ENCODE results near the gene COL13A1.

The COL13A1 gene

DNA sequence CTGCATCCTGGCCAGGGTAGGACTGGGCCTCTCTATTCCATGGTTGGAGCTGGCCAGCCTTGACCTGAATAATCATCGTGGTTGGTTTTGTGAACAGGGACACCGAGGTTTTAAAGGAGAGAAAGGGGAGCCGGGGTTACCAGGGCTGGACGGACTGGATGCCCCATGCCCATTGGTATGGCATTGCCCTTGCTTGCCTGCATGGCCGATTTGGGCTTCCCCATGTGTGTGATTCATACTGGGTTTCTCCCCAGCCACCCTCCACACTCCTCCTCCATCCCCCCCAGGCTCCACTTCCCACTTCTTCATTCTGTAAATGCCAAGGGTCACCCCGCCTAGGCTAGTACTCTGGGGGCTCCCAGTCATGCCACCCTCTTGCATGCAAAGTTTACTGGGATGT is 152.1 kb downstream of the COL13A1 start:
- H3K4me1 Mint-ChIP-seq = peaks cover 72 to 77% of the 10 kb centered on the region in 2 donors
- no peaks in the 10 kb centered on the region for H3K9me3 Mint-ChIP-seq
- H3K4me3 Mint-ChIP-seq = peak overlapping the region; percentile 49 to 68
- peak; percentile 71 for DNase-seq
- H3K27me3 Mint-ChIP-seq = peaks cover 5 to 7% of the 10 kb centered on the region in 2 donors
- peak; percentile 72 to 78 for ATAC-seq (replicated peaks)
- H3K36me3 Mint-ChIP-seq = peaks cover 0 to 9% of the 10 kb centered on the region in 2 donors
- peak overlapping the region; percentile 89 for H3K27ac Mint-ChIP-seq

DNA sequence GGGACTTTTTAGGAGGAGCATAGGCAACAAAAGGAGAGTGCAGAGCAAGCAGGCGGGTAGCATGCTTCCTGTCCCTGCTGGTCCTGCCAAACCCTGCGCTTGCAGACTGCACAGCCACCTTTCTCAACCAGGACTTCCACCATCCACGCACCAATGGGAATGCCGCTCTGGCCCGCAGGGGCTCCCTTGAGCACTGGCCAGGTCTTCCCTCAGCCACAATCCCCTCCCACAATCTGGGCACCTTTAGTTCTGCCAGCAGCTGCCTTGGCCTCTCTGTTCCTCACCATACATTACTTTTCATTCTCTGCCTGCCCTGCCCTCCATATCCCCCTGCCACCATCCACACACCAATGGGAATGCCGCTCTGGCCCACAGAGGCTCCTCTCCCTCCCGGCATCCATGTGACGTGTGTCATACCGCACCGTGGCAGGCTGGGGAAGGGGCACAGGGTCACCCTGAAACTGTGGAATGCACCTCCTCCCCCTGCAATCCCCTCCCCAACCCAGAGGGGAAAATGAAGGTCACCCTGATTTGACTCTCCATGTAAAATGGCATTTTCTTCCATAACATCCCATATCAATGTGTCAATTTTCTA is 153.6 kb downstream of the COL13A1 start:
- no peak for DNase-seq
- no peak for ATAC-seq (replicated peaks)

DNA sequence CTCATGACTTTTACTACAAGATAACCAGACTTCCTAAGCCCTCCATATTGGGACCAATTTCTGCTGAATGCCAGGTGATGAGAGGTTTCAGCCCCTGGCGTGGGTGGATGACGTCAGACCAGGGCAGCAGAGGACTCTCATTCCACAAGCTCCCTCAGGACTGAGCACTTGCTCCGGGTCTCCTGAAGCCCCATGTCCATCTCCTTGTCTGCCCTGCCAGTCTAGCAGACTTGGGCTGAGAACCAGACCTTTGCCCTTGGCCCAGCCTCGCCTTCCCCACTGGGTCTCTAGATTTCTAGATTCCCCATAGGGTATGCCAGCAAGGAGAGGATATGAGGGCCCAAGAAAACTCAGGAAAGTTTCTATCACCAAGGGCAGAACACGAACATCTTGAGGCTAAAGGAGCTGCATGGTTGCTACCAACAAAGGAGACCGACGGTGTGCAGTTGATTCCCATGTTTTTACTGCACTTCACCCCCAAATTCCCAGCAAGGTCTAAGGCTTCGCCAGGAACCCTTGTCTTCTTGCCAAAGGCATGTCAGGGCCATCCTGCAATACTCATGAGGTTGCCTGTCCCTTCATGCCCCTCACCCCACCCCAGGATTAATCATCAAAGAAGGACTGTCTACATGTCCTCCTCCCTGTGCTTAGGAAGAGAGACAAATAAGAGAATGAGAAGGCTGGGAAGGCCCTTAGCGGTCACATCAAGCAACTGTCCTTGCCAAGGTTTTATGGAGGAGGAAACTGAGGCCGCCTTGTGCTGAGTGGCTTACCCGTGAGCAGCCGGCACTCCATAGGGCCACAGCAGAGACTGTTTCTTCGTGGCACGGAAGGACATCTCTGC is 154.4 kb downstream of the COL13A1 start:
- DNase-seq (no peak), ATAC-seq (replicated peaks) (no peak)
- Mint-ChIP-seq H3K4me1 (peaks cover 73 to 85% of the 10 kb centered on the region in 2 donors), H3K9me3 (no peaks in the 10 kb centered on the region), H3K36me3 (peaks cover 0 to 9% of the 10 kb centered on the region in 2 donors), H3K27me3 (peaks cover 5 to 7% of the 10 kb centered on the region in 2 donors), H3K27ac (peak overlapping the region; percentile 49), H3K4me3 (no peak overlapping the region)

More for the DNA sequence above, 153.6 kb downstream of the COL13A1 start:
- H3K4me3 Mint-ChIP-seq = no peak overlapping the region
- H3K9me3 Mint-ChIP-seq = no peaks in the 10 kb centered on the region
- peaks cover 5 to 7% of the 10 kb centered on the region in 2 donors for H3K27me3 Mint-ChIP-seq
- peaks cover 0 to 9% of the 10 kb centered on the region in 2 donors for H3K36me3 Mint-ChIP-seq
- peaks cover 72 to 83% of the 10 kb centered on the region in 2 donors for H3K4me1 Mint-ChIP-seq
- peak overlapping the region; percentile 89 for H3K27ac Mint-ChIP-seq

- H3K4me1 Mint-ChIP-seq = peaks cover 70 to 85% of the 10 kb centered on the region in 2 donors
- ATAC-seq (replicated peaks) (no peak), DNase-seq (no peak)
- H3K27ac Mint-ChIP-seq = peak overlapping the region; percentile 47
- H3K27me3 Mint-ChIP-seq = peaks cover 5 to 7% of the 10 kb centered on the region in 2 donors
- H3K4me3 Mint-ChIP-seq = no peak overlapping the region
- H3K36me3 Mint-ChIP-seq = peaks cover 0 to 9% of the 10 kb centered on the region in 2 donors
- H3K9me3 Mint-ChIP-seq = no peaks in the 10 kb centered on the region
These were observed 155.1 kb downstream of the COL13A1 start for GRCh38 chr10:69956741-69957230.

GRCh38 chr10:69957241-69957885 is 155.7 kb downstream of the COL13A1 start:
- Mint-ChIP-seq H3K27me3 (peaks cover 5 to 7% of the 10 kb centered on the region in 2 donors), H3K9me3 (no peaks in the 10 kb centered on the region), H3K4me3 (no peak overlapping the region), H3K36me3 (peaks cover 0 to 9% of the 10 kb centered on the region in 2 donors), H3K4me1 (peaks cover 66 to 79% of the 10 kb centered on the region in 2 donors), H3K27ac (peak overlapping the region; percentile 22)
- ATAC-seq (replicated peaks) (peak in 1 of 2 donors; percentile 13), DNase-seq (no peak)

DNA sequence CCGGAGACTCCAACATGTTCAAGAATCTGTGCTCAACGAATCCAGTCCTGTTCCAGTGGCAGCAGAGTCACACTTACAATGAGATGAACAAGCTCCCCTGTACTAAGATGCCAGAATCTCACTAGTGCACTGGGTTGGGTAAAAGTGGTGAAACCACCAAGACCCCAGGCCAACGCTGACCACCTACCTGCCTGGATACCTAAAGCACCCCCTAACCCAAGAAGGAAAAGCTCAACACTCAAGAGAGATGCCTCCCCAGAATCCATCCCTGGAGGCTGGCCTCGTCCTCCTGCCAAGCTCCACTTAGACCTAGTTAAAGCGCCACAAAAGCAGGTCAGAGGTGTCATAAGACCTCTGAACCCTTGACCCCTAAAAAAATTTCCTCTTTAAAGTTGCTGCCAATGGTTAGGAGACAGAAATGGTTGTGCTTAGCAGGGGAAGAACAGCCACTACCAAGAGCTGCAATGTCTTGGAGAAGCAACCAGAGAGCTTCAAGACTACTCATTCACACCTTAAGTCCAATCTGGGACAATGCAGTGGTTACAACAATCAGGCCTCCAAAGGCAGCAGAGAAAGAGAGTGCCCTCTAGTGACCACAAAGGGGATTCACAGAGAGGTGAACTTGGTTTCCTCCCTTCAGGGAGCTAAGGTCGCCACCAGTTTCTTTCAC is 156.3 kb downstream of the COL13A1 start:
- Mint-ChIP-seq H3K9me3 (no peaks in the 10 kb centered on the region), H3K4me3 (no peak overlapping the region), H3K36me3 (peaks cover 0 to 9% of the 10 kb centered on the region in 2 donors), H3K4me1 (peaks cover 65 to 79% of the 10 kb centered on the region in 2 donors), H3K27ac (peak overlapping the region; percentile 75), H3K27me3 (peaks cover 7 to 9% of the 10 kb centered on the region in 2 donors)
- peak; percentile 32 for DNase-seq
- ATAC-seq (replicated peaks) = peak; percentile 31 to 42

DNA sequence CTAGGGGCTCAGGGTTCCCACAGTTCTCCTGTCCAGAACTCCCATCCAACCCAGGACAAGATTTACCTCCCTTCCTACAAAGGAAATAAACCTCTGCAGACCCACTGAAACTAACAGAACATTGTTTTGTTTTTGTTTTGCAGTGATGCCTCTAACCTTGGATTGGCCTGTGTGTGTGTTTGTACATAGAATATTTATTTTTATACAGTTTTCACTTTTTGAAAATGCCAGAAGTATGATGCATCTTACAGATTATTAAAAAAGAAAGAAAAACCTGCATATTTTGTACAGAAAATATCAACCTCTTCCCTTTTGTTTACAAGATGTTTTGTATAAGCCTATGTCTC is 156.8 kb downstream of the COL13A1 start:
- Mint-ChIP-seq H3K27ac (no peak overlapping the region), H3K36me3 (peaks cover 0 to 9% of the 10 kb centered on the region in 2 donors), H3K27me3 (peaks cover 7 to 9% of the 10 kb centered on the region in 2 donors), H3K4me3 (no peak overlapping the region), H3K4me1 (peaks cover 60 to 79% of the 10 kb centered on the region in 2 donors), H3K9me3 (no peaks in the 10 kb centered on the region)
- DNase-seq = no peak
- no peak for ATAC-seq (replicated peaks)

DNA sequence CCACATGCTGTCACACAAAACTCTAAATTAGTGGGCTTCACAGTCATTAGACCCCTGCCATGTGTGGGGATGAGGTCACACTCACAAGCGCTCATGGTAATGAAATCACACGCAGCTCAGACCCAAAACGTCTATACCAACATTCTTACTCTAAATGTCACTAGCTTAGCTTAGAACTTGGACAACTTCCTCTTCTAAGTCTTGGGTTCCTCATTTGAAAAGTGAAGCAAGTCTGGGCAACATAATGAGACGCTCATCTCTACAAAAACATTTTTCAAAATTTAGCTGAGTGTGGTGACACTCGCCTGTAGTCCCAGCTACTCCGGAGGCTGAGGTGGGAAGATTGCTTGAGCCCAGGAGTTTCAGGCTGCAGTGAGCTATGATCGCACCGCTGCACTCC is 158.2 kb downstream of the COL13A1 start:
- H3K4me3 Mint-ChIP-seq = peak overlapping the region; percentile 30 to 47
- peaks cover 0 to 9% of the 10 kb centered on the region in 2 donors for H3K36me3 Mint-ChIP-seq
- peaks cover 7 to 9% of the 10 kb centered on the region in 2 donors for H3K27me3 Mint-ChIP-seq
- ATAC-seq (replicated peaks) (peak; percentile 88 to 90), DNase-seq (peak; percentile 27)
- H3K4me1 Mint-ChIP-seq = peaks cover 47 to 69% of the 10 kb centered on the region in 2 donors
- H3K27ac Mint-ChIP-seq = peak overlapping the region; percentile 94
- H3K9me3 Mint-ChIP-seq = no peaks in the 10 kb centered on the region

- Mint-ChIP-seq H3K27ac (no peak overlapping the region), H3K4me1 (peaks cover 40 to 62% of the 10 kb centered on the region in 2 donors), H3K27me3 (peaks cover 3 to 9% of the 10 kb centered on the region in 2 donors), H3K4me3 (no peak overlapping the region), H3K9me3 (no peaks in the 10 kb centered on the region), H3K36me3 (peaks cover 0 to 6% of the 10 kb centered on the region in 2 donors)
- ATAC-seq (replicated peaks) (no peak), DNase-seq (no peak)
These were observed 158.9 kb downstream of the COL13A1 start for GRCh38 chr10:69960606-69960987.

GRCh38 chr10:69960988-69961880 is 159.5 kb downstream of the COL13A1 start:
- Mint-ChIP-seq H3K9me3 (no peaks in the 10 kb centered on the region), H3K27me3 (peaks cover 0 to 9% of the 10 kb centered on the region in 2 donors), H3K27ac (no peak overlapping the region), H3K36me3 (peaks cover 0 to 3% of the 10 kb centered on the region in 2 donors), H3K4me3 (no peak overlapping the region), H3K4me1 (peaks cover 35 to 58% of the 10 kb centered on the region in 2 donors)
- DNase-seq = no peak
- ATAC-seq (replicated peaks) = no peak

DNA sequence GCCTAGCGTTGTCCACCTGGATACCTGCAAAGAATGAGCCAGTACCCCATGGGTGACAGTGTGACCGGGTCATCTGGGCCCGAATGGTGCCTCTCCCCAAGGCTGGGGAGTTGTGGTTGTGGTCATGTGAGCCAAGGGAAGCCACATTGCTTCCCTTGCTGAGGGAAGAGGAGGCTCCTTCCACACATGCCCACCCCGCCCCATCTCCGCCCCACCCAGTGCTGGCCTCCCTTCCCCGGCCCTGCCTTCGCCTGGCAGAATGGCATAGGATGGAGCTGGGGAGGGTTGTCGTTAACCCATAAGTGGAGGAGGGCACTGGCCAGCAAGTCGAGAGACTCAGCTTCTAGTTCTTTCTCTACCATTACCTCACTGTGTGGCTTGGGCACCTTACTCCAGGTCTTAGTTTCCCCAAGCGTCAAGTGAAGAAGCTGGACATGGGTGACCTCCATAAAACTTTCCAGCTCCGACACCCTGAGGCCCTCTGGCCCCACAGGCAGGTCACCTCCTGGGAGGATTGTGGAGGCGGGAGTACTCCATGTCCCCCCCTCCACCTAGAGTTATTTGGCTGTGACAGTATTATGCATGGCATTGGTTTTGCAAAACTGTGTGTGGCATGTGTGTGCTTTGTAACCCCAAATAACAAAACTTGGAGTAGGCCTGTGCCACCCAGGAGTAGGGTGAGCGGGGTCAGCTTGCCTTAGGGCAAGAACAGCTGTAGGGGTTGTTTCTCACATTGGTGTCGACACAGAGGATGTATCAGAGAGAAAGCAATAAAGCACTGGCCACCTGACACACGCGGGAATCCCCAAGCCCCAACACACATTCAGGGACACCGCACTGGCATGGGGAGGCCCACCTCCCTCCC is 160.4 kb downstream of the COL13A1 start:
- H3K4me3 Mint-ChIP-seq = no peak overlapping the region
- peaks cover 0 to 3% of the 10 kb centered on the region in 2 donors for H3K36me3 Mint-ChIP-seq
- H3K9me3 Mint-ChIP-seq = no peaks in the 10 kb centered on the region
- H3K27ac Mint-ChIP-seq = no peak overlapping the region
- DNase-seq (no peak), ATAC-seq (replicated peaks) (no peak)
- peaks cover 30 to 54% of the 10 kb centered on the region in 2 donors for H3K4me1 Mint-ChIP-seq
- peaks cover 0 to 9% of the 10 kb centered on the region in 2 donors for H3K27me3 Mint-ChIP-seq

DNA sequence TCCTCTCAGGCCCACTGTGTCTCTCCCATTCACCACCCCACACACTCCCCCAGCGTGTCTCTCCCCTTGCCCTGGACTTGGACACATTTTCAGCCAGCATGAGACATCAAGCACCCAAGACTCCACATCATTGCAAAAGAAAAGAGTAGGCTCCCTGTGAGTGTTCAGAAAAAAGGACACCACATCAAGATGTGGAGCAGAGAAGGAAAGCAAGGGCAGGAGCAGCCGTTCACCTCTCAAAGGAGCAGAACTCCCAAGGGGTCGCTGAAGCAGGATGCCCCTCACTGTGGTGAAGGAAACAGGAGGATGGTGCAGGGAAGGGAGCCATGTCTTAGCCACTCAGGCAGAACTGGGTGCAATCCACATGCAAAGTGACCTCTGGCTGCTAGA is 161.0 kb downstream of the COL13A1 start:
- peaks cover 0 to 9% of the 10 kb centered on the region in 2 donors for H3K27me3 Mint-ChIP-seq
- H3K27ac Mint-ChIP-seq = no peak overlapping the region
- peaks cover 25 to 48% of the 10 kb centered on the region in 2 donors for H3K4me1 Mint-ChIP-seq
- DNase-seq (no peak), ATAC-seq (replicated peaks) (no peak)
- H3K4me3 Mint-ChIP-seq = no peak overlapping the region
- H3K36me3 Mint-ChIP-seq = peaks cover 0 to 3% of the 10 kb centered on the region in 2 donors
- no peaks in the 10 kb centered on the region for H3K9me3 Mint-ChIP-seq

Data from stimulated activated naive B cell treated with anti-CD40 and anti-IgM and Interleukin-4, amounts not matched to agents 10 μg/mL and 1 μg/mL and 100 μg/mL, for 72 hours (primary cell).